ENCODE results near the gene TNPO2.

DNA sequence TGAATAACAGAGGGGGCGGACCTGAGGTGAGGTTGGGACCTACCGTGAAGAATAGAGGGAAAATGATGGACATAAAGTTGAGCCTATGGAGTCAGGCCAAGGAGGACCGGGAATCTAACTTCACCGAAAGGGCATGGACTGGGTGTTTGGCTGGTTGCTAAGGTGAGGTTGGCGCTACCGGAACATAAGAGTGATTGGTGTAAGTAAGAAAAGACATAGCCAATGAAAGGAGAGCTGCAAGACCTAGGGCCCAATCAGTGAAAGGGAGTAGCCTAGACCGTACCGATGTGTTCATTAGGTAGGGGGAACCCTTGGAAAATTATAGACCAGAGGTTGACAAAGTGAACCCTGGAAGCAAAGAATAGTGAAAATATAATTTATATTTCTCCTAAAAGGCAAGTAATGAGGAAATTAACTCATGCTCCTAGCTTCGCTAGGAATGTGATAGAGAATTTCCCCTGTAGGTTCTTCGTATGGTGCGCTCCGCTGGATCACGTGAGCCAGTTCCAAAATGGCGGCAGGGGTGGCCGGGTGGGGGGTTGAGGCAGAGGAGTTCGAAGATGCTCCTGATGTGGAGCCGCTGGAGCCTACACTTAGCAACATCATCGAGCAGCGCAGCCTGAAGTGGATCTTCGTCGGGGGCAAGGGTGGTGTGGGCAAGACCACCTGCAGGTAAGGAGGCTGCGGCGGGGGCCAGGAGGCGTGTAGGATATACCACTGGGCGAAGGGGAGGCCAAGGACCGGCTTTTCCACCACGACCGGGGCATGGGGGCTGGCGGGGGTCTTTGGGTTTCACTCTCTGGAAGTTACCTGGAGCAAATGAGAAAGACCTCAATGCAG lies 13.5 kb upstream of the TNPO2 start, which contains the start of gene GET3:
- TF ChIP-seq, protein P1, sequence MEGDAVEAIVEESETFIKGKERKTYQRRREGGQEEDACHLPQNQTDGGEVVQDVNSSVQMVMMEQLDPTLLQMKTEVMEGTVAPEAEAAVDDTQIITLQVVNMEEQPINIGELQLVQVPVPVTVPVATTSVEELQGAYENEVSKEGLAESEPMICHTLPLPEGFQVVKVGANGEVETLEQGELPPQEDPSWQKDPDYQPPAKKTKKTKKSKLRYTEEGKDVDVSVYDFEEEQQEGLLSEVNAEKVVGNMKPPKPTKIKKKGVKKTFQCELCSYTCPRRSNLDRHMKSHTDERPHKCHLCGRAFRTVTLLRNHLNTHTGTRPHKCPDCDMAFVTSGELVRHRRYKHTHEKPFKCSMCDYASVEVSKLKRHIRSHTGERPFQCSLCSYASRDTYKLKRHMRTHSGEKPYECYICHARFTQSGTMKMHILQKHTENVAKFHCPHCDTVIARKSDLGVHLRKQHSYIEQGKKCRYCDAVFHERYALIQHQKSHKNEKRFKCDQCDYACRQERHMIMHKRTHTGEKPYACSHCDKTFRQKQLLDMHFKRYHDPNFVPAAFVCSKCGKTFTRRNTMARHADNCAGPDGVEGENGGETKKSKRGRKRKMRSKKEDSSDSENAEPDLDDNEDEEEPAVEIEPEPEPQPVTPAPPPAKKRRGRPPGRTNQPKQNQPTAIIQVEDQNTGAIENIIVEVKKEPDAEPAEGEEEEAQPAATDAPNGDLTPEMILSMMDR (IDR thresholded peaks at IDR 0.05), result peak in 1 of 3 experiments; percentile 19
- no peak for TF ChIP-seq POLR2A (IDR thresholded peaks at IDR 0.05)
